Astrocyte of the cerebellum (primary cell): ENCODE measurements around the gene TMTC2.

ENCODE experiments used
- DNase-seq: peaks from one replicate; pipeline ENCODE4 v3.0.0-alpha.2; 2011; ENCODE audit warnings: low read depth
- H3K4me3 ChIP-seq: 2 replicates; pipeline ENCODE4 v1.5.1; 2011; ENCODE audit warnings: mild to moderate bottlenecking, low read depth, low read length, moderate library complexity
- CTCF ChIP-seq: IDR thresholded peaks from 2 replicates; pipeline ENCODE4 v1.5.1; 2012; ENCODE audit warnings: low read length, low read depth, moderate library complexity, mild to moderate bottlenecking; ENCODE audit errors: missing control alignments
- in situ Hi-C: cut with HindIII; loops from 2 replicates; pipeline ENCODE4 v1.10.0; 2017; ENCODE audit warnings: low sequenced_read_pairs

TMTC2 gene

GRCh38 chr12:82686168-82687020, at the start of gene TMTC2:
Gene TMTC2, plus strand, starts transcription at chr12:82686906.
- H3K4me3 ChIP-seq = peak within 1 kb of the TSS; percentile 84
- no peak for TF ChIP-seq CTCF
- in situ Hi-C loops = no loop called here
- DNase-seq = peak; percentile 77

- no peak overlapping the region for H3K4me3 ChIP-seq
- no peak for TF ChIP-seq CTCF
- in situ Hi-C loops = no loop called here
- no peak for DNase-seq
Observed at GRCh38 chr12:82638324-82638723, 48.4 kb upstream of the TMTC2 start.

- DNase-seq = no peak
- in situ Hi-C loops = no loop called here
- H3K4me3 ChIP-seq = no peak overlapping the region
- no peak for TF ChIP-seq CTCF
Observed at GRCh38 chr12:82644896-82645295, 41.8 kb upstream of the TMTC2 start.

- DNase-seq = no peak
- in situ Hi-C loops = no loop called here
- H3K4me3 ChIP-seq = no peak overlapping the region
- no peak for TF ChIP-seq CTCF
Observed at GRCh38 chr12:82645414-82645813, 41.3 kb upstream of the TMTC2 start.

GRCh38 chr12:82647853-82648252, 38.9 kb upstream of the TMTC2 start:
- no peak overlapping the region for H3K4me3 ChIP-seq
- DNase-seq = no peak
- TF ChIP-seq CTCF = no peak
- in situ Hi-C loops = no loop called here

GRCh38 chr12:82648259-82648909, 38.3 kb upstream of the TMTC2 start:
- no peak overlapping the region for H3K4me3 ChIP-seq
- TF ChIP-seq CTCF = no peak
- in situ Hi-C loops = no loop called here
- no peak for DNase-seq
